GM19351 (cell line): ENCODE data around the gene SHROOM2.
"Not testable (repeated sequence)": the region's sequence is repeated elsewhere in the genome, so short reads cannot be mapped to it uniquely, and the experiment has no call there.

Experiments
- ATAC-seq: cut with Tn5 transposase; IDR thresholded peaks from one replicate; pipeline ENCODE4 v1.9.1; 2021; ENCODE audit warnings: mild to moderate bottlenecking, moderate library complexity; ENCODE audit not compliant: unreplicated experiment

The SHROOM2 gene

GRCh38 chrX:9775930-9776329, 10.3 kb upstream of the SHROOM2 start:
- ATAC-seq: peak; percentile 47

- ATAC-seq: no peak
These were observed 4.3 kb upstream of the SHROOM2 start for GRCh38 chrX:9781941-9782340.

GRCh38 chrX:9784332-9784731, 1.9 kb upstream of the SHROOM2 start:
- ATAC-seq: no peak

DNA sequence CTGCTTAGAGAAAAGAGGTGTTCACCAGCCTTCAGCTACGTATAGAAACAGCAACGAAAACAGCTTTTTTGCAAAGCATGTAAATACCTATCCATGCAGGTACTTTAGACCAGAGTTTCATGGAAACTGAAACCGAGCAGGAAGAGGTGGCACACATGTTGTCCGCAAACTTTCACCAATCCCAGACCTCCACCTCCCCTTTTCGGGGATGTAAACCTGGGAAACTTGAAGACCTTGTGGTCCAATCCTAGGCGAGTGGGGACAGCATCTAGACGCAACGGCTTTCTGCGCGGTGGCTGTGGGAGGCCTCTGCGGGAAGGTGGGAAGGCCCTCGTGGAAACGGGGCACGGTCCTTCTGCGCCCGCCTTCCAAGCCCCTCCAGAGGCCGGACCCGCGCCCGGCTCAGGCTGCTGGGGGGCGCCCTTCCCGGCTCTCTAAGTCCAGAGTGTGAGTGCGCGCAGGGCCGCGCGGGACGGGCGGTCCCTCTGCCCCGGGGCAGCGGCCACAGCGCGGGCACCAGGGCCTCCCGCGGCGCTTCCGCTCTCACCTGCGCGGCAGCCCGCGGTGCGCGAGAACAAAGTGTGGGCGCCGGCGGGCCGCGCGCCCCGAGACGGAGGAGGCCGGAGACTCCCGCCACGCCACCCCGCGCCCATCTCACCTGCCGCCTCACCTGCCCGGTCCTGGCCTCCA, 830 bp upstream of the SHROOM2 start:
- no peak for ATAC-seq

- no peak for ATAC-seq
These were observed 788 bp downstream of the SHROOM2 start for GRCh38 chrX:9786798-9787635.

DNA sequence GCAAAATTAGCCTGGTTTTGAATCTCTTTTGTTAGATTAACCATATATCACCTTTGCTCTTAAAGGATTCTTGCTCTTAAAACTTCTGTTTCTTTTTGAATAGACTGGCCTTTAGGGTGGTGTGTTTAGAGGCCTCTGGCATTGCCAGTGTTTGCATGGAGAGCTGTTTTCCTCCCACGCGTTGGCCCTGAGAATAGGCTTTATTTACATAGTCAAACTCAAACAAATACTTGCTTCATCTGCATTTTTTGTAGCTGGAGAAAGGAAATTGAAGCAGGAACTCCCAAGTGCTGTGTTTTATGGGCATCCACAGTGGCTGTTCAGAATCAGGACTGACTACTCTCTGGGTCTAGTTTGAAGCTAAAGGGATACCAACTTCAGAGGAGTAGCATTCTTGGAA, 2.7 kb downstream of the SHROOM2 start:
- ATAC-seq: no peak

DNA sequence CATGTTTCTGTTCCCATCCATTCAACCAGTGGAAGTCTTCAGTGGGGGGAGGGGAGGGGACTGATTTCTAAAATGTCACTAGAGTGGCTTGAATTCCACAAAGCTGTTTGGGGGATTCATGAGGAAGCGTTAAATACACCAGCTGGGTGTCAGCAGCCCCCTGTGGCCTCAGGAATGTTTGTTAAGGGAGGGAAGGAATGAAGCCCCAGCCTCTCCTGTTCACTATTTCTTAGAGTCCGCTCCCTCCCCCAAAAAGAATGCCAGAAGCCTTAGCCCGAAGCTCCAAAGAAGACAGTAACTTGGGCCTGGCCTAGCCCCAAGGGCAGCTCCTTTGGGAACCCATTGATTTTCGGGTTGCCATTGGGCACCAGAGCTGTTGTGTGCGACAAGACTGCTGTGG, 3.3 kb downstream of the SHROOM2 start:
- ATAC-seq: no peak

DNA sequence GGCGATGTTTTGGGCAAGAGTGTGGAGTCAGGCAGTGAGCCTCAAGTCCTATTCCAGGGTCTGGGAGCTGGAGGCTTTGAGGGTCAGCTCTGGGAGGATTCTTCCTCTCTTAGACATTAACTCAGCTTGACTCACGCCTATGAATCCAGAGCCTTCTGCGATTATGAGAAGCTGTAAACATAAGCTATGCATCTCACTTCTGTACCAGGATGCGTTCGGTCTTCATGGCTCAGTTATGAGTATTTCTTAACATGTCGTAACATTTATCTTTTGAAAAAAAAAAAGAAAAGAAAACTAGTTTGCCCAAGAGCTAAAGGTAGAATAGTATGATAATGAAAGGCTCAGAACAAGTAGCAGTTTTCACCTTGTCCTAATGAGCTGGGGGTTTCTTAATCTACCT, 4.6 kb downstream of the SHROOM2 start:
- no peak for ATAC-seq

GRCh38 chrX:9794495-9794894, 8.3 kb downstream of the SHROOM2 start:
- ATAC-seq: no peak

DNA sequence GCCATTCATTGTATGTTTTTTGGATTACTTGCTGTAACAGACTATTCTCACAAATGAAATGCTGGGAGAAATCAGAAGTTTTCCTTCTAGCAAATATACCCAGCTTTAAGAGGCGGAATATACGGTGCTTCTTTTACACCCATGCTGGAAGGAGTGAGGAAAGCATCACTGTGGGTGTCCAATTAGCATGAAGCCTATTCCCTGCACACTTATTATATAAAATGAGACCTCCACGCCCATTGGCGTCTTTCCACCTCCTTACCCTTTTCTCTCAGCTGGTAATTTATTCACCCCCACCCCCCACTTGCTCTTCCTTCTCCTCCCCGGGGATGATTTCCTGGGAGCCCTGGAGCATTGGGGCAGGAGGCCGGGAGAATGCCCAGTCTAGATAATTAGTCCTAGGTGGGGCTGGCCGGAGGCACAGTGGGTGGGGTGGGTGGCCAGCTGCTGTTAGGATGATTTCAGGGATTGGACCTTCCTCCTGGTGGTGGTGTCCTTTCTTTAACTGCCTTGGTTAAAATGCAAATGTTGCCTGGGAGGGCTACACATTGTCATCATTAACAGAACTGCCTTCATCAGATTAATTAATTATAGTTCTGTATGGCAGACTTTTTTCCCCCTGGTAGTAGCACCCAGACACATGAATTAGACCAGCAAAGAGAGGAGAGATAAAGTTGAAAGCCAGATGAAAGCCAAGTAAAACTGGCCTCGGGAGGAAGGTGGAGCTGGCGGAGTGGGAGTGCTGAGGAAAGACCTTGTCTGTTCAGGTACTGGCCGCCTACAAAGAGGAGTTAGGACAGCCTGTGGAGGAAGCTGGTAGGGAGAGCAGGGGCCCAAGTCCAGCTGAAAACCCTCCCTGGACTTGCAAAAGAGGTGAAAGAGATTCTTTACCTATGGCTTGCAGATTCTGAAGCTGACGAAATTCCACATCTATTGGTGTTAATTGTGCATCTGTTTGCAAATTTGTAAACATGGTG, 11.4 kb downstream of the SHROOM2 start:
- no peak for ATAC-seq

GRCh38 chrX:9802737-9803136, 16.5 kb downstream of the SHROOM2 start:
- no peak for ATAC-seq

GRCh38 chrX:9804444-9804843, 18.2 kb downstream of the SHROOM2 start:
- no peak for ATAC-seq

- no peak for ATAC-seq
These were observed 19.7 kb downstream of the SHROOM2 start for GRCh38 chrX:9805956-9806355.

DNA sequence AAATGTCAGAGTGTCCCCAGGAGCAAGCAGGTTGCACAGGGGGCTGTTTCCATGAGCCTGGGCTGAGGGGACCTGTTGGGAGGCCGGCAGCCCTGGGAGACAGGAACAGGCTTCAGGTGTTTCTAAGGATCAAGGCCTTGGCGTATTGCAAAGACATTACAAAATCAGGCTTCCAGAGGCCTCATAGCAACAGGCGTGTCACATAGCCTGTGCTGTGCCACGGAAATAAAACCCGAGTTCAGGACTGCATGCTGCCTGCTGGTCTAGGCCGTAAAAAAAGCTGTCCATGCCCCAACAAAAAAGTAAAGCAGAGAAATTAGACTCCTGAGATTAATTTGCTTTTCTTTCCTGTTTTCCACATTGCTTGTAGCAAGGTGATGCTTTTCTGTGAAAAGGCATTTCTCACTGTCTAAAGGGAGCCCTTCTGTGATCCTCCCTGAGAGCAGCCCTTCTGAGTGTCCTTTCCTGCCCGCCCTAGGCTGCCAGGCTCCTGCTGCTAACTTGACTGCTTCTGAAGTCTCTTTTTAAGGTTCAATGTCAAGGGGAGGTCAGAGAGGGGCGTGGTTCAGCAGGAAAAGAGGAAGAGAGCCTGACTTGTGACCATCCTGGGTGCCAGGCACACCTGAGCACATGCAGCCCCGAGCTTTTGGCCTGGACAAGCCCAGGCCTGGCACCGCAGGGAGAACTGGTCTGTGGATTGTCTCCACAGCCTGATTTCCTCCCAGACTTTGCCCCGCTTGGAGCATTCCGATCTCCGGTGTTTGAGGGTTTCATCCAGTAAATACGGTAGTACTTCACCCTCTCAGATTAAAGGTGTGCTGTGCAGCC, 21.3 kb downstream of the SHROOM2 start:
- ATAC-seq: no peak

GRCh38 chrX:9809876-9810275, 23.6 kb downstream of the SHROOM2 start:
- not testable (repeated sequence) for ATAC-seq

DNA sequence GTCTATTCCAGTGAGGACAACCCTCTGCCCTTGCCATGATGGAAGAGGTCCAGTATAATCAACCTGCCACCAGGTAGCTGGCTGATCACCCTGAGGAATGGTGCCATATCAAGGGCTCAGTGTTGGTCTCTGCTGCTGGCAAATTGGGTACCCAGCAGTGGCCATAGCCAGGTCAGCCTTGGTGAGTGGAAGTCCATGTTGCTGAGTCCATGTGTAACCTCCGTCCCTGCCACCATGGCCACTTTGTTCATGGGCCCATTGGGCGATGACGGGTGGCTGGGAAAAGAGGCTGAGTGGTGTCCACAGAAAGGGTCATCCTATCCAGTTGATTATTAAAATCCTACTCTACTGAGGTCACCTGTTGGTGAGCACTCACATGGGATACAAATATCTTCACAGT, 24.9 kb downstream of the SHROOM2 start:
- ATAC-seq: not testable (repeated sequence)

DNA sequence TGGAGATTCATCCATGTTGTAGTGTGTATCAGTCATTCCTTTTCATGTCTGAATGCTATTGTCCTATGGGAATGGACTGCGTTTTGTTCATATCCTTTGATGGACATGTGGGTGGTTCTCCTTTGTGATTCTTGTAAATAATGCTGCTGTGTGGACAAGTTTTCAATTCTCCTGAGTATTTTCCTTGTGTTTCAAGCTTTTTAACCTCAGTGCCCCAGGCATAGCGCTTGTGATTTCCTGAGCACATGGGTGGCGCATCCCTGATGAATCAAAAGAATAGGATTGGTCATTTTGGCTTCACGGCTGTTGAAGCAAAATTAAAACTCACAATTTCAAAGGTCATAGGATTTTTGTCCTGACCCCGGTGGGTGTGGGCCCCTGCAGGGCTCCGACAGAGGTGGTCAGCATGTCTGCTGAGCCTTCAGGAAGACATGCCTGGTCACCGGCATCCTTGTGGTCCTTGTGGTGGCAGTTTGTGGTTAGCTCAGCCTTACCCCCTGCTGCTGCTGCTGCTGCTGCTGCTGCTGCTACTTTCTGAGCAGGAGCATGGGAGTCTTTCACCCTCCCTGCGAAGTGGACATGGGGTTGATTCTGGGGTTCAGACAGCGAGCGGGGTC, 30.0 kb downstream of the SHROOM2 start:
- ATAC-seq: no peak

DNA sequence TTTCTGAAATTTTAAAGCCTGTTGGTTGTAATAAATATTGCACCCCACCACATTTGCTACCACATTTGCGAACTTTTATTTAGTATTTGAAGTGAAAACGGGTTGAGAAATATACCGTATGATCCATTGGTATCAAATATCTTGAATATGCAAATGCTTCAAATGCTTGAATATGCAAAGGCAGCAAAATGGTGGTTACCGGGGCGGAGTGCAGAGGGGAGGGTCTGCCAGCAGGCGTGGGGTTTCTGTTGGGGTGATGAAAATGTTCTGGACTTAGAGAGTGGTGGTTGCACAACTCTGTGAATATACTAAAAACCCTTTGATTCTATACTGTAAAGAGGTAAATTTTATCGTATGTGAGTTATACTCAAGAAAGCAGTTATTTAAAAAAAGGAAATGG, 35.3 kb downstream of the SHROOM2 start:
- no peak for ATAC-seq

DNA sequence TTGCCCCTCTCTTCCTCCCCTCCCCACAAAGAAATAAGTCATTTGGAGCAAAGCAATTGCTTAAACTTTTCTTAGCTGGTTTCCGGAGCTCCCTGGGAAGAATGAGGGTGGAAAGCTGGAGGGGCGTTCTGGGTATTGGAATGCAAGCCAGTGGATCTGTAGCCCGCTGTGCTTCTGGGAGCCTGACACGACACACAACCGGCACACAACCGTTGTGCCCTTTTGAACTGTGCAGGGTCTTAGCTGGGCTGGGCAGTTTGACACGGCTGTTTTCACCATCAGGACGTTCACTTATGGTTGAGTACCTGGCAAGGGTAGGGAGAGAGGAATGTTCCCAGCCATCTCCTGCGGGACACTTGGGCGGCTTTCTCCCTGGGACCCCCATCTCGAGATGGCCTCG, 38.3 kb downstream of the SHROOM2 start:
- ATAC-seq: no peak
